Fibroblast of lung (primary cell): Measurements from ENCODE around the gene TMEM82. TPM values are rescaled to one million over a fixed set of nuclear protein-coding genes. Genes with fewer than 3 reads are reported as not detected.

ENCODE experiments used
- DNase-seq, 2 donors: peaks; one replicate each; pipeline versions ENCODE4 v3.0.0 to v3.0.0-alpha.2; 2010; ENCODE audit warnings: low read depth in 2 of 2
- H2AFZ ChIP-seq: 2 replicates; pipeline ENCODE4 v1.5.1; 2012; ENCODE audit warnings: low read length, control low read depth, inconsistent platforms
- H3K27ac ChIP-seq: 2 replicates; pipeline ENCODE4 v1.5.1; 2011; ENCODE audit warnings: low read length, control low read depth; ENCODE audit not compliant: insufficient read depth
- H3K27me3 ChIP-seq: 2 replicates; pipeline ENCODE4 v1.5.1; 2011; ENCODE audit warnings: mild to moderate bottlenecking, low read length; ENCODE audit not compliant: control insufficient read depth, insufficient read depth
- H3K36me3 ChIP-seq: 2 replicates; pipeline ENCODE4 v1.5.1; 2011; ENCODE audit warnings: low read length; ENCODE audit not compliant: control insufficient read depth, insufficient read depth
- H3K4me1 ChIP-seq: 2 replicates; pipeline ENCODE4 v1.5.1; 2011; ENCODE audit warnings: low read length; ENCODE audit not compliant: control insufficient read depth, insufficient read depth; ENCODE audit errors: extremely low read depth
- H3K4me2 ChIP-seq: 2 replicates; pipeline ENCODE4 v1.5.1; 2011; ENCODE audit warnings: low read length, control low read depth; ENCODE audit not compliant: insufficient read depth; ENCODE audit errors: extremely low read depth
- H3K4me3 ChIP-seq, 4 experiments: fragments of 200-600 bp in 1 of 4; sonication (generic) in 1 of 4; replicated peaks in 1 of 4; 2 replicates each; pipeline ENCODE4 v1.5.1; 2011 to 2016; ENCODE audit warnings: low read length in 4 of 4, low read depth in 3 of 4, mild to moderate bottlenecking in 3 of 4, control low read depth in 2 of 4, inconsistent platforms in 1 of 4, mixed read lengths in 1 of 4; ENCODE audit not compliant: insufficient read depth in 1 of 4; ENCODE audit errors: control extremely low read depth in 1 of 4
- H3K79me2 ChIP-seq: 2 replicates; pipeline ENCODE4 v1.5.1; 2012; ENCODE audit warnings: mild to moderate bottlenecking, low read length, inconsistent platforms; ENCODE audit not compliant: control insufficient read depth, insufficient read depth
- H3K9ac ChIP-seq: 2 replicates; pipeline ENCODE4 v1.5.1; 2011; ENCODE audit warnings: mild to moderate bottlenecking, low read length, control low read depth; ENCODE audit not compliant: insufficient read depth
- H3K9me3 ChIP-seq: 2 replicates; pipeline ENCODE4 v1.5.1; 2012; ENCODE audit warnings: low read depth, low read length; ENCODE audit not compliant: control insufficient read depth, insufficient read depth
- H4K20me1 ChIP-seq: 2 replicates; pipeline ENCODE4 v1.5.1; 2011; ENCODE audit warnings: low read length; ENCODE audit not compliant: control insufficient read depth, insufficient read depth; ENCODE audit errors: extremely low read depth
- CTCF ChIP-seq, 2 donors: IDR thresholded peaks in 1 of 2; conservative IDR thresholded peaks in 1 of 2; 1 replicate in 1 of 2; 2 replicates in 1 of 2; pipeline ENCODE4 v1.5.1; 2011 to 2012; ENCODE audit warnings: low read length in 2 of 2, control low read depth in 1 of 2, inconsistent platforms in 1 of 2, low read depth in 1 of 2, mild to moderate bottlenecking in 1 of 2
- EZH2 ChIP-seq: IDR thresholded peaks from 2 replicates; pipeline ENCODE4 v1.5.1; 2012; ENCODE audit warnings: low read length, control low read depth, mild to moderate bottlenecking; ENCODE audit errors: missing control alignments
- polyA plus RNA-seq, 2 donors: library from polyadenylated mRNA; depleted of rRNA in 1 of 2; stranded (reverse) in 1 of 2; unstranded in 1 of 2; fragments of >200 nt; gene quantifications; 2 replicates each; pipeline ENCODE4 v1.2.1, GENCODE V29; 2011 to 2012; ENCODE audit warnings: missing spikeins in 1 of 2
- total RNA-seq: library from RNA; depleted of rRNA; stranded (reverse); fragments of >200 nt; gene quantifications from 2 replicates; pipeline ENCODE4 v1.2.1, GENCODE V29; 2014

Gene TMEM82
- total and polyA plus RNA-seq, 2 donors (not counting 1 experiment from before 2014, with no cell fraction given), result not detected

GRCh38 chr1:15728937-15729657, 13.2 kb upstream of the TMEM82 start:
- Histone ChIP-seq H3K4me1 (no peaks in the 10 kb centered on the region), H3K4me3 (no peak overlapping the region), H3K36me3 (peaks cover 51% of the 10 kb centered on the region), H4K20me1 (no peaks in the 10 kb centered on the region), H3K4me2 (no peak overlapping the region), H2AFZ (no peak overlapping the region), H3K79me2 (no peaks in the 10 kb centered on the region), H3K27me3 (no peaks in the 10 kb centered on the region), H3K9me3 (no peaks in the 10 kb centered on the region), H3K27ac (no peak overlapping the region), H3K9ac (no peak overlapping the region)
- no peak for DNase-seq
- TF ChIP-seq CTCF (conservative IDR thresholded peaks at IDR 0.05 in 1 of 2, IDR thresholded peaks at IDR 0.05 in 1 of 2; ENCODE audit: low read depth in 1 of 2, low read length in 2 of 2) (no peak), EZH2 (no peak)

- Histone ChIP-seq H3K36me3 (peaks cover 55% of the 10 kb centered on the region), H3K4me2 (no peak overlapping the region), H3K27me3 (no peaks in the 10 kb centered on the region), H3K9me3 (no peaks in the 10 kb centered on the region), H4K20me1 (no peaks in the 10 kb centered on the region), H3K4me1 (no peaks in the 10 kb centered on the region), H3K9ac (no peak overlapping the region), H2AFZ (no peak overlapping the region), H3K79me2 (no peaks in the 10 kb centered on the region), H3K27ac (no peak overlapping the region), H3K4me3 (no peak overlapping the region)
- no peak for TF ChIP-seq CTCF (conservative IDR thresholded peaks at IDR 0.05 in 1 of 2, IDR thresholded peaks at IDR 0.05 in 1 of 2; ENCODE audit: low read depth in 1 of 2, low read length in 2 of 2)
- TF ChIP-seq EZH2, result no peak
- DNase-seq, result no peak
Measured at GRCh38 chr1:15730423-15730822, 11.9 kb upstream of the TMEM82 start.

GRCh38 chr1:15730936-15731335, 11.4 kb upstream of the TMEM82 start:
- Histone ChIP-seq H3K79me2 (no peaks in the 10 kb centered on the region), H3K4me1 (no peaks in the 10 kb centered on the region), H3K27ac (no peak overlapping the region), H3K9ac (no peak overlapping the region), H3K36me3 (peaks cover 51% of the 10 kb centered on the region), H2AFZ (no peak overlapping the region), H4K20me1 (no peaks in the 10 kb centered on the region), H3K4me3 (no peak overlapping the region), H3K9me3 (no peaks in the 10 kb centered on the region), H3K4me2 (no peak overlapping the region), H3K27me3 (no peaks in the 10 kb centered on the region)
- no peak for DNase-seq
- TF ChIP-seq CTCF (conservative IDR thresholded peaks at IDR 0.05 in 1 of 2, IDR thresholded peaks at IDR 0.05 in 1 of 2; ENCODE audit: low read depth in 1 of 2, low read length in 2 of 2) (no peak), EZH2 (no peak)
